ENCODE data around the gene FAAP20. TPM values are rescaled to one million over a fixed set of nuclear protein-coding genes. Genes with fewer than 3 reads are reported as not detected.

FAAP20 gene
- total and polyA plus RNA-seq, 9 of the 15 experiments (the other 6 are each of a cell fraction or from before 2014, with no cell fraction given): 0.58 to 143 (median 9.9) TPM

- ATAC-seq (no peak), FAIRE-seq (no peak), DNase-seq (ENCODE audit: extremely low read depth in 1 of 4, low spot score in 3 of 4) (no peak)
- H3K27ac ChIP-seq (ENCODE audit: extremely low read depth, low read depth, low read length): no peak overlapping the region
- H3K9me3 ChIP-seq (replicated peaks; ENCODE audit: control insufficient read depth, insufficient read depth, low read depth, low read length): no peaks in the 10 kb centered on the region
- BruUV-seq (replicated peaks): no TSS peak
- peaks cover 3% of the 10 kb centered on the region; the same call in 1 of the 3 replicates for H3K79me2 ChIP-seq (ENCODE audit: control insufficient read depth, insufficient read depth, low read length)
- H2AFZ ChIP-seq (ENCODE audit: low read depth, low read length): no peak overlapping the region
- in situ Hi-C loops (cut with MboI): loop anchor here (25.0 kb wide), 1 partner anchor 356 kb away; the partner anchor contains the start of genes HES5 and PANK4
- no peak overlapping the region for H3K4me2 ChIP-seq (ENCODE audit: insufficient read depth, low read length)
- ChIA-PET POLR2A (no interaction called here), CTCF (ENCODE audit: low intra/inter-chr PET ratio) (no interaction called here)
- H3K9me1 ChIP-seq (ENCODE audit: control insufficient read depth, insufficient read depth, low read length): peaks cover 3% of the 10 kb centered on the region
- H3K36me3 ChIP-seq (ENCODE audit: control insufficient read depth, insufficient read depth, low read length): no peaks in the 10 kb centered on the region; the same call in 2 of the 3 replicates
- intact Hi-C loops (cut with micrococcal nuclease): no loop called here
- H3K27me3 ChIP-seq (ENCODE audit: control insufficient read depth in 2 of 2, insufficient read depth in 2 of 2, low read length in 2 of 2): no peaks in the 10 kb centered on the region
- TF ChIP-seq MYC (IDR thresholded peaks at IDR 0.05; ENCODE audit: low read depth, low read length): no peak
- no peak for TF ChIP-seq MYC (CRISPR knock-in tag; IDR thresholded peaks at IDR 0.05; ENCODE audit: borderline replicate concordance, low read depth)
- peak; percentile 5 for TF ChIP-seq KDM5B (IDR thresholded peaks at IDR 0.05; ENCODE audit: insufficient replicate concordance, low read depth, low read length)
- TF ChIP-seq ZNF41 (CRISPR knock-in tag; conservative IDR thresholded peaks at IDR 0.05): no peak
- 56% methylated on average over 10 of the region's 11 CpGs for whole genome bisulfite sequencing (ENCODE audit: insufficient coverage, low coverage, missing lambda C conversion rate)
- H3K9ac ChIP-seq (ENCODE audit: insufficient read depth in 1 of 2, low read depth in 2 of 2, low read length in 2 of 2): no peak overlapping the region; a peak in 1 of 4 replicates
- no peak overlapping the region for H3K4me3 ChIP-seq
- H4K20me1 ChIP-seq (replicated peaks; ENCODE audit: control insufficient read depth, insufficient read depth, low read length): no peaks in the 10 kb centered on the region
- H3K4me1 ChIP-seq (replicated peaks in 1 of 2; ENCODE audit: control insufficient read depth in 2 of 2, insufficient read depth in 2 of 2, low read length in 2 of 2): peaks cover 15 to 74% of the 10 kb centered on the region in 2 experiments
These were observed 12.8 kb downstream of the FAAP20 start for GRCh38 chr1:2181752-2182151.

GRCh38 chr1:2181271-2181670, 13.3 kb downstream of the FAAP20 start:
- ChIA-PET POLR2A (no interaction called here), CTCF (ENCODE audit: low intra/inter-chr PET ratio) (interaction anchor here (0.8 kb wide), 1 partner anchor 47 kb away, joined by 4 read pairs; the partner anchor contains the start of gene SKI)
- Histone ChIP-seq H2AFZ (ENCODE audit: low read depth, low read length) (no peak overlapping the region), H3K4me1 (replicated peaks in 1 of 2; ENCODE audit: control insufficient read depth in 2 of 2, insufficient read depth in 2 of 2, low read length in 2 of 2) (peaks cover 20 to 79% of the 10 kb centered on the region in 2 experiments), H3K9me3 (replicated peaks; ENCODE audit: control insufficient read depth, insufficient read depth, low read depth, low read length) (no peaks in the 10 kb centered on the region), H3K4me3 (peak overlapping the region; percentile 47; the same call in 1 of the 2 replicates), H3K4me2 (ENCODE audit: insufficient read depth, low read length) (peak overlapping the region; percentile 92), H3K27ac (ENCODE audit: extremely low read depth, low read depth, low read length) (peak overlapping the region; percentile 89; the same call in 2 of the 3 replicates), H3K79me2 (ENCODE audit: control insufficient read depth, insufficient read depth, low read length) (peaks cover 3% of the 10 kb centered on the region; the same call in 1 of the 3 replicates), H3K9me1 (ENCODE audit: control insufficient read depth, insufficient read depth, low read length) (peaks cover 3% of the 10 kb centered on the region), H3K9ac (ENCODE audit: insufficient read depth in 1 of 2, low read depth in 2 of 2, low read length in 2 of 2) (peak overlapping the region; percentile 73 to 86; a peak in 3 of 4 replicates), H4K20me1 (replicated peaks; ENCODE audit: control insufficient read depth, insufficient read depth, low read length) (no peaks in the 10 kb centered on the region), H3K36me3 (ENCODE audit: control insufficient read depth, insufficient read depth, low read length) (no peaks in the 10 kb centered on the region; the same call in 2 of the 3 replicates), H3K27me3 (ENCODE audit: control insufficient read depth in 2 of 2, insufficient read depth in 2 of 2, low read length in 2 of 2) (no peaks in the 10 kb centered on the region)
- intact Hi-C loops (cut with micrococcal nuclease): no loop called here
- in situ Hi-C loops (cut with MboI): loop anchor here (25.0 kb wide), 1 partner anchor 356 kb away; the partner anchor contains the start of genes HES5 and PANK4
- no peak for DNase-seq (ENCODE audit: extremely low read depth in 1 of 4, low spot score in 3 of 4)
- FAIRE-seq: no peak
- no peak for ATAC-seq
- no TSS peak for BruUV-seq (replicated peaks)
- 80% methylated on average over 14 of the region's 14 CpGs for WGBS (ENCODE audit: insufficient coverage, low coverage, missing lambda C conversion rate)
- 0 out of 2 replicates have a peak, but pooled peaks have one; percentile 61 for TF ChIP-seq POLR2G (IDR thresholded peaks at IDR 0.05; ENCODE audit: low read depth, low read length)
- TF ChIP-seq HDAC1 (IDR thresholded peaks at IDR 0.05): no peak
- peak; percentile 21 for TF ChIP-seq KDM5B (IDR thresholded peaks at IDR 0.05; ENCODE audit: insufficient replicate concordance, low read depth, low read length)
